Measurements from ENCODE around the gene DNAJB1.
A peak's percentile ranks its signal among the peaks of the same experiment; 100 is the strongest.
"Not testable (repeated sequence)": the region's sequence is repeated elsewhere in the genome, so short reads cannot be mapped to it uniquely, and the experiment has no call there.

The DNAJB1 gene

DNA sequence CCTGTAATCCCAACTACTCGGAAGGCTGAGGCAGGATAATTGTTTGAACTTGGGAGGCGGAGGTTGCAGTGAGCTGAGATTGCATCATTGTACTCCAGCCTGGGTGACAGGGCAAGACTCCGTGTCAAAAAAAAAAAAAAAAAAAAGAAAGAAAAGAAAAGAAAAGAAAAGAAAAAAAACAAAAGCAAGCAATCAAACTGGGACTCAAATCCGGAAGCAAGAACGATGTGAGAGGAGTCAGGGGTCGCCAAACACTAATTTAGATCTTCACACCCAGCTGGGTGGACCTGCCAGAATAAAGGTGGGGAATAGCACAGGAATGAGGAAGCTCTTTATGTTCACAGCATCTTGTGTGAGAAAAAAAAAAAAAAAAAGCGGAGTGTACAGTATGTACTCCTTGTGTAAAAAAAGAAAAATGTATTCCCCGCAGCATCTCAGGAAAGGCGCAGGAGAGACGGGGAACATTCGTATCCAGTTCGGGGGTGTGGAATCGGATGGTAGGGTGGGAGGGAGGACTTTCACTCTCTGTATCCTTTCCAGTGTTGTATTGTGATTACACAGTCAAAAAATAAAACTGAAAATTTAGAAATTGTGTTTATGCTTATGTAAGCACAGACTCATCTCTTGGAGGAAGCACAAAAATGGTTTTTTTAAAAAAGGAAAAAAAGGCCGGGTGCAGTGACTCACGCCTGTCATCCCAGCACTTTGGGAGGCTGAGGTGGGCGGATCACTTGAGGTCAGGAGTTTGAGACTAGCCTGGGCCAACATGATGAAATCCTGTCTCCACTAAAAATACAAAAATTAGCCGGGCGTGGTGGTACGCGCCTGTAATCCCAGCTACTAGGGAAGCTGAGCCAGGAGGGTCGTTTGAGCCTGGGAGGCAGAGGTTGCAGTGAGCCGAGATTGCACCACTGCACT lies 7.6 kb downstream of the DNAJB1 start:
- TF ChIP-seq, protein P1, sequence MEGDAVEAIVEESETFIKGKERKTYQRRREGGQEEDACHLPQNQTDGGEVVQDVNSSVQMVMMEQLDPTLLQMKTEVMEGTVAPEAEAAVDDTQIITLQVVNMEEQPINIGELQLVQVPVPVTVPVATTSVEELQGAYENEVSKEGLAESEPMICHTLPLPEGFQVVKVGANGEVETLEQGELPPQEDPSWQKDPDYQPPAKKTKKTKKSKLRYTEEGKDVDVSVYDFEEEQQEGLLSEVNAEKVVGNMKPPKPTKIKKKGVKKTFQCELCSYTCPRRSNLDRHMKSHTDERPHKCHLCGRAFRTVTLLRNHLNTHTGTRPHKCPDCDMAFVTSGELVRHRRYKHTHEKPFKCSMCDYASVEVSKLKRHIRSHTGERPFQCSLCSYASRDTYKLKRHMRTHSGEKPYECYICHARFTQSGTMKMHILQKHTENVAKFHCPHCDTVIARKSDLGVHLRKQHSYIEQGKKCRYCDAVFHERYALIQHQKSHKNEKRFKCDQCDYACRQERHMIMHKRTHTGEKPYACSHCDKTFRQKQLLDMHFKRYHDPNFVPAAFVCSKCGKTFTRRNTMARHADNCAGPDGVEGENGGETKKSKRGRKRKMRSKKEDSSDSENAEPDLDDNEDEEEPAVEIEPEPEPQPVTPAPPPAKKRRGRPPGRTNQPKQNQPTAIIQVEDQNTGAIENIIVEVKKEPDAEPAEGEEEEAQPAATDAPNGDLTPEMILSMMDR (IDR thresholded peaks at IDR 0.05; ENCODE audit: insufficient read depth, missing control alignments), result no peak
- DNase-seq (ENCODE audit: insufficient read length, low spot score), result no peak
- FAIRE-seq, result no peak

DNA sequence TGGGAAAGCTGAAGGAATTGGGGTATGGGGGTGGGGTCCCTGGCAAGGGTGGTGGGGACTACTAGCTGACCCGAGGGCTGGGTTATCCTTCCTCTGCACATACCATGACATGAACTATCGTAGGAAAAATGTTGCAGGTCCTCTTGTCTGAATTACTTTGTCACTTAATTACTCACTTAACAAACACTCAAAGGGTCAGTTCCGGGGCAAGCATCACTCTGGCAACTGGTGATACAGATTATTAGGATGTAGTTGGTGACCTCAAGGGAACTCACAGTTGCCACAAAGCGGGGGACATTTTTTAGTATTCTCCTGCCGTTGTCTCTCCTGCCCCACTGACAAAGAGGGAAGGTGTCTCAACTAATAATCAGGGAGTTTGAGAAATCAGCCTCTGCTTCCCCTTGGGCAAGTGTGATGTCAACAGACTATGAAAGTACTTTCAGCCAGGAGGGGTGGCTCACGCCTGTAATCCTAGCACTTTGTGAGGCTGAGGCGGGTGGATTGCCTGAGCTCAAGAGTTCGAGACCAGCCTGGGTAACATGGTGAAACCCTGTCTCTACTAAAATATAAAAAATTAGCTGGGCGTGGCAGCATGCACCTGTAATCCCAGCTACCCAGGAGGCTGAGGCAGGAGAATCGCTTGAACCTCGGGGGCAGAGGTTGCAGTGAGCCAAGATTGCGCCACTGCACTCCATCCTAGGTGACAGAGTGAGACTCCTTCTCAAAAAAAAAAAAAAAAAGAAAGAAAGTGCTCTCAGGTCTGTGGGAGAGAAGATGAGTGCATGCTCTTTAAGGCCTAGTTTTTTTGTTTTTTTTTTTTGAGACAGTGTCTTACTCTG lies 10.3 kb downstream of the DNAJB1 start:
- FAIRE-seq (no peak), DNase-seq (ENCODE audit: insufficient read length, low spot score) (no peak)
- TF ChIP-seq, protein P1 (IDR thresholded peaks at IDR 0.05; ENCODE audit: insufficient read depth, missing control alignments), result no peak

GRCh38 chr19:14505488-14506239 lies 12.5 kb downstream of the DNAJB1 start:
- no peak for FAIRE-seq
- no peak for DNase-seq (ENCODE audit: insufficient read length, low spot score)
- TF ChIP-seq, protein P1 (IDR thresholded peaks at IDR 0.05; ENCODE audit: insufficient read depth, missing control alignments), result peak; percentile 54

DNA sequence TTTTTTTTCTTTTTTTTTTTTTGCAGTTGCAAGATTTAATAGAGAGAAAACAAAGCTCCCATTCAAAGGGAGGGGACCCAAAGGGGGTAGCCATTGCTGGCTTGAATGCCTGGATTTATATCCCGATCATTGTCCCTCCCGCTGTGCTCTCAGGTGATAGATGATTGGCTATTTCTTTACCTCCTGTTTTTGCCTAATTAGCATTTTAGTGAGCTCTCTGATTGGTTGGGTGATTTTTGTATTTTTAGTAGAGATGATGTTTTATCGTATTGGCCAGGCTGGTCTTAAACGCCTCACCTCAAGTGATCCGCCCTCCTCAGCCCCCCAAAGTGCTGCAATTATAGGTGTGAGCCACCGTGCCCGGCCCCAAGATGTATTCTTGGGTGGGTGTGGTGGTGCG lies 13.6 kb downstream of the DNAJB1 start:
- not testable (repeated sequence) for DNase-seq (ENCODE audit: insufficient read length, low spot score); FAIRE-seq

DNA sequence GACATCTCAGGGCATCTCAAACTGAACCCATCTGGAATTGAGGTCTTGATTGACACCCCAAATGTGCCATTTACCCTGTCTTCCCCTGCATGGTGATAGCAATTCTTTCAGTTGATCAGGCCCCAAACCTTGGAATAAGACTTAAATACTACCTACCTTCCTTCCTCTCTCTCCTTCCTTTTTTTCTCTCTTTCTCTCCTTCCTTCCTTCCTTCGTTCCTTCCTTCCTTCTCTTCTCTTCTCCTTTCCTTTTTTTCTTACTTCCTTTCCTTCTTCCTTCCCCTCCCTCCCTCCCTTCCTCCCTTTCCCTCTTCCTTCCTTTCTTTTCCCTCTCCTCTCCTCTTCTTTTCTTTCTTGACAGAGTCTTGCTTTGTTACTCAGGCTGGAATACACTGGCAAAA lies 14.9 kb downstream of the DNAJB1 start:
- DNase-seq (ENCODE audit: insufficient read length, low spot score) (no peak), FAIRE-seq (no peak)
- TF ChIP-seq, protein P1 (IDR thresholded peaks at IDR 0.05; ENCODE audit: insufficient read depth, missing control alignments), result no peak

GRCh38 chr19:14502334-14503092 lies 15.7 kb downstream of the DNAJB1 start:
- no peak for DNase-seq (ENCODE audit: insufficient read length, low spot score)
- FAIRE-seq, result no peak
- TF ChIP-seq, protein P1 (IDR thresholded peaks at IDR 0.05; ENCODE audit: insufficient read depth, missing control alignments), result no peak

All from D721Med (cell line).